SK-N-MC (cell line): ENCODE results near the gene NOS3.

Source experiments
- FOXP2 ChIP-seq: optimal IDR thresholded peaks from 2 replicates; pipeline ENCODE3; 2011; ENCODE audit warnings: mild to moderate bottlenecking, moderate library complexity; ENCODE audit not compliant: insufficient read depth; ENCODE audit errors: extremely low read length, control extremely low read depth
- POLR2AphosphoS5 ChIP-seq: IDR thresholded peaks from 2 replicates; pipeline ENCODE4 v1.6.1; 2012; ENCODE audit warnings: mild to moderate bottlenecking, low read depth, low read length, borderline replicate concordance

GRCh38 chr7:151023232-151023631 is 32.4 kb downstream of the NOS3 start:
- TF ChIP-seq FOXP2 (no peak), POLR2AphosphoS5 (no peak)
